ENCODE data around the gene NFE2L3. TPM values are rescaled to one million over a fixed set of nuclear protein-coding genes. Genes with fewer than 3 reads are reported as not detected.

NFE2L3 gene
- total RNA-seq, 1 donor from 2014 or later: 2.4 TPM

- peak; percentile 54 for DNase-seq (ENCODE audit: low spot score)
Measured at GRCh38 chr7:26199301-26200037, 47.5 kb downstream of the NFE2L3 start.

- peak; percentile 80 for DNase-seq (ENCODE audit: low spot score)
Measured at GRCh38 chr7:26200038-26200443, 48.0 kb downstream of the NFE2L3 start.

- DNase-seq (ENCODE audit: low spot score): peak; percentile 99
Measured at GRCh38 chr7:26200444-26201246, 48.6 kb downstream of the NFE2L3 start, which contains the start of gene HNRNPA2B1. Gene HNRNPA2B1, minus strand, starts transcription at chr7:26200746. Its CDS starts 169 bp downstream, at chr7:26200577.

- no peak for DNase-seq (ENCODE audit: low spot score)
Measured at GRCh38 chr7:26201247-26202018, 49.4 kb downstream of the NFE2L3 start, which contains the start of gene CBX3. Gene CBX3, plus strand, starts transcription at chr7:26201745. Its CDS starts 1,254 bp downstream, at chr7:26202999.

GRCh38 chr7:26202019-26202990 is 50.3 kb downstream of the NFE2L3 start:
- DNase-seq (ENCODE audit: low spot score): peak; percentile 56

GRCh38 chr7:26203016-26203415 is 51.0 kb downstream of the NFE2L3 start:
- no peak for DNase-seq (ENCODE audit: low spot score)

GRCh38 chr7:26208040-26208439 is 56.0 kb downstream of the NFE2L3 start:
- no peak for DNase-seq (ENCODE audit: low spot score)

- no peak for DNase-seq (ENCODE audit: low spot score)
Measured at GRCh38 chr7:26212921-26213718, 61.1 kb downstream of the NFE2L3 start.

GRCh38 chr7:26213807-26214515 is 62.0 kb downstream of the NFE2L3 start:
- no peak for DNase-seq (ENCODE audit: low spot score)

- no peak for DNase-seq (ENCODE audit: low spot score)
Measured at GRCh38 chr7:26216049-26216448, 64.1 kb downstream of the NFE2L3 start.

- DNase-seq (ENCODE audit: low spot score): no peak
Measured at GRCh38 chr7:26224359-26224758, 72.4 kb downstream of the NFE2L3 start.

- DNase-seq (ENCODE audit: low spot score): no peak
Measured at GRCh38 chr7:26227987-26228386, 76.0 kb downstream of the NFE2L3 start.

- DNase-seq (ENCODE audit: low spot score): no peak
Measured at GRCh38 chr7:26233902-26234511, 82.0 kb downstream of the NFE2L3 start.

Other genes with a start within 250 kb of the NFE2L3 start
- 96.5 TPM for gene HNRNPA2B1, start 48.5 kb downstream of the NFE2L3 start, total RNA-seq (ENCODE audit: insufficient read depth, low replicate concordance)
- gene CBX3, start 49.5 kb downstream of the NFE2L3 start, total RNA-seq (ENCODE audit: insufficient read depth, low replicate concordance): 78.5 TPM
- gene SNX10, start 139.7 kb downstream of the NFE2L3 start, total RNA-seq (ENCODE audit: insufficient read depth, low replicate concordance): 3.6 TPM

All from umbilical cord (tissue), 2 donors.